ENCODE results near the gene ERG.

- no peak for TF ChIP-seq EZH2phosphoT487 (IDR thresholded peaks at IDR 0.05; ENCODE audit: borderline replicate concordance, low read depth, low read length)
- TF ChIP-seq CTCF (conservative IDR thresholded peaks at IDR 0.05; ENCODE audit: low read length): peak; percentile 91
Measured at GRCh38 chr21:38355992-38356781, 142.1 kb downstream of the ERG start.

Measured in OCI-LY7 (cell line).